Measurements from ENCODE around the gene SELENOV. TPM values are rescaled to one million over a fixed set of nuclear protein-coding genes. Genes with fewer than 3 reads are reported as not detected.

The SELENOV gene
- total and polyA plus RNA-seq, 2 donors from 2014 or later = not detected

GRCh38 chr19:39506598-39506943, 8.4 kb upstream of the SELENOV start:
- H3K9ac ChIP-seq (ENCODE audit: low read length in 3 of 3) = no peak overlapping the region
- H3K9me3 ChIP-seq (ENCODE audit: control insufficient read depth in 2 of 3, insufficient read depth in 1 of 3, low read length in 3 of 3) = no peaks in the 10 kb centered on the region
- no peak for DNase-seq
- H3K27me3 ChIP-seq (ENCODE audit: control insufficient read depth, insufficient read depth, low read length) = no peaks in the 10 kb centered on the region
- H3K36me3 ChIP-seq (ENCODE audit: control insufficient read depth in 2 of 3, insufficient read depth in 3 of 3, low read length in 3 of 3) = no peaks in the 10 kb centered on the region
- no peak overlapping the region for H3K27ac ChIP-seq (ENCODE audit: low read depth in 2 of 2, low read length in 2 of 2)
- no peak overlapping the region for H3K4me3 ChIP-seq (ENCODE audit: low read length in 3 of 3)
- no peak for FAIRE-seq
- peaks cover 0 to 4% (median 0%) of the 10 kb centered on the region in 3 donors for H3K4me1 ChIP-seq (ENCODE audit: control insufficient read depth in 2 of 3, insufficient read depth in 2 of 3, low read depth in 1 of 3, low read length in 3 of 3)
- no peak for TF ChIP-seq CTCF (IDR thresholded peaks at IDR 0.05; ENCODE audit: borderline replicate concordance, extremely low read depth, insufficient read depth)
- intact Hi-C loops (cut with DNase I) = no loop called here

- FAIRE-seq (no peak), DNase-seq (peak in 4 of 5 donors; percentile 78 to 88 (median 84))
- Histone ChIP-seq H3K9me3 (ENCODE audit: control insufficient read depth in 2 of 3, insufficient read depth in 1 of 3, low read length in 3 of 3) (no peaks in the 10 kb centered on the region), H3K4me3 (ENCODE audit: low read length in 3 of 3) (peak overlapping the region in 1 of 3 donors; percentile 41), H3K4me1 (ENCODE audit: control insufficient read depth in 2 of 3, insufficient read depth in 2 of 3, low read depth in 1 of 3, low read length in 3 of 3) (peaks cover 0 to 4% (median 0%) of the 10 kb centered on the region in 3 donors), H3K9ac (ENCODE audit: low read length in 3 of 3) (no peak overlapping the region), H3K27me3 (ENCODE audit: control insufficient read depth, insufficient read depth, low read length) (no peaks in the 10 kb centered on the region), H3K36me3 (ENCODE audit: control insufficient read depth in 2 of 3, insufficient read depth in 3 of 3, low read length in 3 of 3) (no peaks in the 10 kb centered on the region), H3K27ac (ENCODE audit: low read depth in 2 of 2, low read length in 2 of 2) (no peak overlapping the region)
- no peak for TF ChIP-seq CTCF (IDR thresholded peaks at IDR 0.05; ENCODE audit: borderline replicate concordance, extremely low read depth, insufficient read depth)
- intact Hi-C loops (cut with DNase I) = no loop called here
Observed at GRCh38 chr19:39506944-39507714, 7.8 kb upstream of the SELENOV start.

- DNase-seq (no peak), FAIRE-seq (no peak)
- peak overlapping the region in 1 of 3 donors; percentile 41 for H3K4me3 ChIP-seq (ENCODE audit: low read length in 3 of 3)
- intact Hi-C loops (cut with DNase I) = no loop called here
- H3K9me3 ChIP-seq (ENCODE audit: control insufficient read depth in 2 of 3, insufficient read depth in 1 of 3, low read length in 3 of 3) = no peaks in the 10 kb centered on the region
- H3K4me1 ChIP-seq (ENCODE audit: control insufficient read depth in 2 of 3, insufficient read depth in 2 of 3, low read depth in 1 of 3, low read length in 3 of 3) = peaks cover 0 to 2% (median 0%) of the 10 kb centered on the region in 3 donors
- no peak for TF ChIP-seq CTCF (IDR thresholded peaks at IDR 0.05; ENCODE audit: borderline replicate concordance, extremely low read depth, insufficient read depth)
- H3K36me3 ChIP-seq (ENCODE audit: control insufficient read depth in 2 of 3, insufficient read depth in 3 of 3, low read length in 3 of 3) = no peaks in the 10 kb centered on the region
- no peak overlapping the region for H3K9ac ChIP-seq (ENCODE audit: low read length in 3 of 3)
- H3K27me3 ChIP-seq (ENCODE audit: control insufficient read depth, insufficient read depth, low read length) = no peaks in the 10 kb centered on the region
- H3K27ac ChIP-seq (ENCODE audit: low read depth in 2 of 2, low read length in 2 of 2) = no peak overlapping the region
Observed at GRCh38 chr19:39507715-39508364, 7.1 kb upstream of the SELENOV start.
